HG02678 (cell line): ENCODE results near the gene LEF1.

Source experiments
- ATAC-seq: cut with Tn5 transposase; IDR thresholded peaks from one replicate; pipeline ENCODE4 v1.9.1; 2021; ENCODE audit warnings: mild to moderate bottlenecking, moderate library complexity; ENCODE audit not compliant: unreplicated experiment

The LEF1 gene

DNA sequence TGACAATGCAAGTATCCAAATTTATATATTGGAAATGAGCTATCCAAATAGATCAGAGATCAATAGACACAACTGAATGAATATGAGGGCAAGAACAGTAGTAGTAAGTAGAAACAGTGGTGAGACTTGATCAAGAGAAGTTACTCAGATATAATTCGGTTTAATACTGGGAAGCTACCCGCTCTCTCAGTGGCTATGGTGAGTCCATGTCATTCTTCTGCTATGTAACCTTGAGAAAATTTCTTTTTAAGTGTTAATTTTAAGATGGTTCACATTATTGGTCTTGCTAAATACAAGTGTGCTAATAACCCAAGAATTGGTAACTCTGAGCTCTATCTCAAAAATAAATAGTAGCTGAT, 53.6 kb downstream of the LEF1 start:
- no peak for ATAC-seq

DNA sequence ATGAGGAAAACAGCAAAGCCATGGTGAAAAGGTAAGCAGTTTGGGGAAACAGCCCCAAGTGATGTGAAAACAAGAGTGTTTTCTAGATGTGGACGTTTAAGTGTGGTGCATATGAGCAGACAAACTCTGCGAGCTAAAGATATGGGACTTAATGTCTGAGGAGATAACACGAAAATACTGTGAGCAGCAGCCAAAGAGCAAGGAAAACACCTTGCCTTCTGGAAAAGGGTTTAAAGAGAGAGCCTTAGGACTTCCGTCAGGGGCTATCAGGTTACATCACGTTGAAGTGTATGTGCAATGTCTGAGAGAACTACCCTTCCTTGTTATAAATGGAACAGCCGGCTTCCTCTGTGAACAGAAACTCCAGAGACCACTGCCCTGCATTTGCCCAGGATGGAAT, 54.2 kb downstream of the LEF1 start:
- ATAC-seq = no peak

GRCh38 chr4:108113229-108113628, 55.5 kb downstream of the LEF1 start:
- peak; percentile 29 for ATAC-seq

- ATAC-seq = no peak
Measured at GRCh38 chr4:108111781-108112180, 57.0 kb downstream of the LEF1 start.

GRCh38 chr4:108110450-108110849, 58.3 kb downstream of the LEF1 start:
- ATAC-seq = peak; percentile 10

DNA sequence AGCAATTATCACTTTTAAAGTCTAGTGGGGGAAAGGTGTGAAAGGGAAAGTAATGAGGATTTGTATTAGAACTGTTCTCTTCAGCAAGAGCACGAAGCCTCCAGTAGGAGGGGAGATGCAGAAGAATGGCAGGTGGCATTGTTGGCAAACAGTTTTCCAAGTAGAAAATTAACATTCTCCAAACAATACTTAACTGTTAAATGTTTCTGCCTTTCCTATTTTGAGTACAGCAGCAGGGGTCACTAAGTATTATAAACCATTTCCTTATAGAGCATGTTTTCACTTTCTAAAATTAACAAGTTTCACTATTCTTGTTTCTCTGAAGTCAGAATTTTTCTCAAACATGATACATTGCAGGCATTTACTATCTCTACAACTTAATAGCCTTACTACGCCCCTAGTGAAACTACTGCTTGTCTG, 58.7 kb downstream of the LEF1 start:
- ATAC-seq = peak; percentile 78

- no peak for ATAC-seq
Measured at GRCh38 chr4:108109111-108109510, 59.6 kb downstream of the LEF1 start.

- ATAC-seq = no peak
Measured at GRCh38 chr4:108107729-108108382, 60.9 kb downstream of the LEF1 start.

- no peak for ATAC-seq
Measured at GRCh38 chr4:108107101-108107500, 61.6 kb downstream of the LEF1 start.

DNA sequence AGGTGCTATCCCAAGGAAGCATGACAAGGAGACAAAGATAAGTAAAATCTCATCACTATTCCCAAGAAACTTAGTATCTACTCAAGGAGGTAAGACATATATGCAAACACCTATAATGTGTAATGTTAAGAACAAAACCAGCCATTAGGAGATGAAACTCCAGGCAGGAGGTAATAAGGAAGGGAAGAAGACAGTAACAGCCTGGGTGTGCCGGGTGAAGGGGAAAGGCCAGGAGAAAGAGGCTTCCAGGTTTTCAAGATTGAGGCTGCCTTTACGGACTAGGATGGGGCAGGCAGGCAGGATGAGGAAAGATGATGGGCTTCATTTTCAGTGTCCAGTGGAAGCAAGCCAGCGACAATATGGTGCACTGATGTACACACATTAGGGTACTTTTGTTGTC, 62.5 kb downstream of the LEF1 start:
- no peak for ATAC-seq

GRCh38 chr4:108103099-108103862, 65.5 kb downstream of the LEF1 start:
- ATAC-seq = no peak

DNA sequence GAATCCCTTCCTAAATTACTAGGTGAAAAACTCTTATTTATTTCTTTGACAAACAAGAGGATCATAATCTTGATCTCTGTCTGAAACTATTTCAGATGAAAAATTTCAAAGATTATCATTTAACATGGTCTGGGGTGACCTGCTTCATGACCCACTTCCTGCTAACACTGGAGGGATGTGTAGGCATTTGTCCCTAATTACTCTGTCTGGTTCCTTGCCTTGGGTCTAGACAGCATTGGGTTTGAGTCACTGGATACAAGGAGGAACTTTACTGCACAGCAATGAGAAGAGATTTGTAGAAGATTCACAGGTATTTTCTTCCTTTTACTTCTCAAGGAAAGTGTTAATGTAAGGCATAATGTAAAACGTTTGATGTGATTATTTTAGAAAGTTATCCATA, 67.9 kb downstream of the LEF1 start:
- no peak for ATAC-seq

DNA sequence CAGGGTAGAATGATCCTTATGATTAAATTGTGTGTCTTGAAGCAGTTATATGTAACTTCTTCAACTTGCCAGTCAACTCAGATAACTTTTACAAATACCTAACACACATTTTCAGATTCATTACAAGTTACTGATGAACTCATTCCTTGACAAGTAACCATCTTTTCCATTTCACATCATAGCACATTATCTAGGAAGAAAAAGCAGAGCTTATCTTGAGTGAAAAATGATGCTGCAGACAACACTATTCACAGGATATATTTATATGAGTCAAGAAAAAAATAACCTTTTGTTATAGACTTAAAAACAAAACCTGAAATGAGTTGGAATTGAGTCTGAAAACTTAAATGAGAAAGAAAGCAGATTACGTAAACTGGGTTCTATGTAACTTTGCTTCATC, 68.9 kb downstream of the LEF1 start:
- no peak for ATAC-seq

- ATAC-seq = no peak
Measured at GRCh38 chr4:108097990-108098553, 70.7 kb downstream of the LEF1 start.

DNA sequence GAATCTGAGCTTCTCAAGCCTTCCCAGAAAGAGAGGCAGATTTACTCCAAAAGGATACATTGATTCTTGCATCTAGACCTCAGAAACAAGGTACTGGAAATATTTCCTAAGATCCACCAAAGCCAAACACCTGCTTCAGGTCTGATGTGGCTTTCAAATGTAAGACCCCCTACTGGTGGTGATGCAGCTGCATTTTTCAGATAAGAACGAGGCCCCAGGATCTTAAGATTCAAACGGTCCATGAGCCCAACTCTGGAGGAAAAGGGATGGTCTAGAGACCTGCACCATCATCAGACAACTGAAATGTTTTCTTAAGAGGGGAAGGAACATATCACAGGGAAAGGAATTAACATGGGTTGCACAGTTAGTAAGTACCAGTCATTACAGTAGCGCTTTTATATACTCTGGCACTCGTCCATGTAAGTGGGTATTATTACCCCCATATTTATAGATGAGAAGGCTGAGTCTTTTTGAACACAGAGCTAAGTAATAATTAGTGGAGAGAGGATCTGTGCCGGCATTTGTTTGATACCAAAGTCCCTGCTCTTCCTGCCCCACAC, 73.7 kb downstream of the LEF1 start:
- no peak for ATAC-seq

DNA sequence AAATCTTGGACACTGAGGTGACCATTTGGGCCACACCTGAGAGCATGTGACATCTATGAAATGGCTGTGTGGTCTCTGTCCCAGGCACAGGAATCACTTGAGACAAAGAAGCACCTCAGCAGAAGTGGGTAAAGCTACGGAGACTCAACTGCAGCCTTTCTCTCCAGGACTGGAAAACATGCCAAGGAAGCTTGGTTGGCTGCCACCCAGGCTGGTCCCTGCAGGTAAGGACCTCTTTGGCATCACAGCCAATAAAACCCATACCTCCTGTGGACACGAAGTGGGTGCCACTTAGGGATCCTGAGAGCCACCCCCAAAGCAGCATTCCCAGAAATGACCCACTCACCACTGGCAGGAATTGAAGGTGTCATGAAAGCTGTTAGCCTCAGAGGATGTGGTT, 74.6 kb downstream of the LEF1 start:
- ATAC-seq = no peak

DNA sequence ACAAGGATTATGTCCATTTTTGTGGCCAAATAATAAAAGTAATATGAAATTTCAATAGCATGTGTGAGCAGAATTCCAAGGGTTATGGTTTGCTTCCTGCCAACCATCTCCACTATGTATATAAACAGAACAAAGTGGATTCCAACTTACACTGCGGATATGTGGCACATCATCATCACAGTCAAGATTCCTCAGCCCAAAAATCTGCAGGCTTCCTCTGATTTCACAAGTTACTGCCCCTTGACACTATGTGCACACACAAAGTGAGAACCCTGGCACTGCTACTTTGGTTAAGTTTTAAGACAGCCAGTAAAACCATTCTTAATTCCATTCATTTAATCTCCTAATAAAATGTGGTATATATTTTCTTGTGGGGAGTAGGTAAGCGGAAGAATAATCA, 76.4 kb downstream of the LEF1 start:
- no peak for ATAC-seq

GRCh38 chr4:108087293-108087967, 81.3 kb downstream of the LEF1 start:
- ATAC-seq = peak; percentile 91

DNA sequence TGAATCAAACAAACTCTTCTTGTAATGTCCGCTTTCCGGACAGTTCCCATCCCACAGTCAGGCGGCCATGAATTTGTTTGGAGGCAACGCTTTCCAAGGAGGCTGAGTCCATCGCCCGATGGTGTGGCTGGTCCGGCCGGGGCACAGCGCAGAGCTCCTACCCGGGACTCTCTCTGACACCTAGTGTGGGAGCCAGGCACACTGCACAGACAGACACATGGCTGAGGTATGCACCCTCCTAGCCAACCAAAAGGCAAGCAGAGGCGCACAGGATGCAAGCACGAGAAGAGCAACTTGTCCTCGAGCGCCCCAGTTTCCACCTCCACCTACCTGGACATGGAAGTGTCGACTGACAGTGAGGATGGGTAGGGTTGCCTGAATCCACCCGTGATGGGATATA, 87.5 kb downstream of the LEF1 start:
- ATAC-seq = no peak

DNA sequence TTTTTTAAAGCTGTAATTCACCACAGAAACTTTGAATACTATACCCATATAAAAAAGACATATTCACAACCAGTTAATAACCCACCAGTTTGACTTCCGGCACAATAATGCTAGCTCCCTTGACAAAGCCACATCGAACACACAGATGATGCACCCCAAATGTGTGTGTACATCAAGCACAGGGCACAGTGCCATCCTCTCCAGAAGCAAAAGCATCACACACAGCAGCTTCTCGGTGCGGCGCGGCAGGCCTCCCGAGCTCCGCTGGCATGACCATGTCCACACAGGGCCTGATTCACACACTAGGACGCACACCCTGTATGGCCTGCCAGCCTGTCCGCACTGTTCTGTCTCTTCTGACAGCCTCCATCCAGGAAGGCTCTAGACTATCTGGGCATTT, 88.0 kb downstream of the LEF1 start:
- ATAC-seq = no peak

GRCh38 chr4:108078024-108078733, 90.6 kb downstream of the LEF1 start:
- ATAC-seq = no peak
